HG03064 (cell line): ENCODE data around the gene ANO5.
"Not testable (repeated sequence)": the region's sequence is repeated elsewhere in the genome, so short reads cannot be mapped to it uniquely, and the experiment has no call there.

ENCODE experiments used
- ATAC-seq: cut with Tn5 transposase; IDR thresholded peaks from one replicate; pipeline ENCODE4 v1.9.1; 2021; ENCODE audit warnings: low read depth; ENCODE audit not compliant: unreplicated experiment

The ANO5 gene

DNA sequence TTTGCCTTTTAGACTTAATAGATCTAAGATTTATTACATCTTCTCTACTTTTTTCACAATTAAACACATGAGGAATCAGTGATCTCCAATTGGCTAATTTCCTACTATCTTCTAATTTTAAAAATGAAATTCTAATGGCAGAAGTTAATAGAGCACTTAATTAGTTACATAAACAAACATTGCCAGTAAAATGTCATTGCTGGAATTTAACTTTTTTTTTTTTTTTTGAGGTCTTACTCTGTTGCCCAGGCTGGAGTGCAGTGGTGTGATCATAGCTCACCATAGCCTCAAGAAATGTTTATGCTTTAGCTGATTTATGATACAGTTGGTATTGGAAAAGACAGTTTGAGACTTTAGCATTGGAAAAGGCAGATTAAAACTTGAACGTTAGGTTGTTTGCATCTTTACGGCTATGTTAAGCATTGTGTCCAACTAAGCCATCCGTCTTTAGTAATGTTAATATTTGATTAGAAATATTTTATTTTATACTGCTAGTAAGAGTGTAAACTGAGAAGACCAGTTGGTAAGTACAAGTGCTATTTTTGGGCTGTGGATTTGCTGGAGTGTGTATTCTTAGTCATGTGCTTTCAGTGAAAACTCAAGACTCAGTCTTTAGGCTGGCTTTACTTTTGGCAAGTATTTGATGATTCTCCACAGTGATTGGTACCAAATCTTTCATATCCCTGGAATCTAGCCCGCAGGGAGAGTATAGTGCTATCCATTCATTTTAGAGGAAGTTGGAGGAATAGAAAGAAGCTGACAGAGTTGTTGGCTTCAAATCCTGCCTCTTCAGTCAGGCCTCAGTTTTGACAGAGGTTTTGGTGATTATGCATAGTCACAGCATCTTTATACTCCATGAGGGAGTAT lies 4.5 kb downstream of the ANO5 start:
- no peak for ATAC-seq

DNA sequence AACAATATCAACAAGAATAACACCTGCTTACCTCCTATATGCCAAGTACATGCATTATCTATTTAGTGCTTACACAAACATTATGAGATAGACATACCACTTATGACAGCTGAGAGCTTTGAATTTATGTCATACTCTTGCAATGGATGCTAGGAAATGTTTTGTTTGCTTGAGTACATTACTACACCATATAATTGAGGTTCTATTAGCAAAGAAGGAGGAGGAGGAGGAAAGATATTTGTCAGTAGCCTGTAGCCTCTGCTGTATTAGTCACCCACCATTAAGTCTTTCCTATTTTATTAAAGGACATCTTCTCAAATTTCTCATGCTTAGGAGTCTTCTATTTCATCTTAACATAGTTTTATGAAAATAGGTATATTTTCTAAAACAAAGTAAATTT lies 6.4 kb downstream of the ANO5 start:
- no peak for ATAC-seq

DNA sequence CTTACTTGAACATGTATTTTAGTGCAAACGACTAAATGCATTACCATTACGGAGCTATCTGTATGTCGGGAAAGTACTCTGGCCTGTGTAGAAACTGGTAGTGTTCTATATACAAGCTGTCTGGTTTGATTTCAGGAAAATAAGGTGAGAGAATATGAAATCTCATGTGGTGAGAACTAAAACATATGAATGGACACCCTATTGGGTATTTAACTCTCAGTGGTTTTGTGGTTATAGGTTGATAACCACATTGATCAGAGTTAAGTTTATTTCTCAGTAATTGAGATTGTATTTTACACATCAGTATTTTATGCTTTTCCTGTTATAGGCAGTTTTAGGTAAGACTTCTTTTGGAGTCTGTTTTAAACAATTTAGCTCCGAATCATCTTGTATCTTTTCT lies 10.4 kb downstream of the ANO5 start:
- no peak for ATAC-seq

DNA sequence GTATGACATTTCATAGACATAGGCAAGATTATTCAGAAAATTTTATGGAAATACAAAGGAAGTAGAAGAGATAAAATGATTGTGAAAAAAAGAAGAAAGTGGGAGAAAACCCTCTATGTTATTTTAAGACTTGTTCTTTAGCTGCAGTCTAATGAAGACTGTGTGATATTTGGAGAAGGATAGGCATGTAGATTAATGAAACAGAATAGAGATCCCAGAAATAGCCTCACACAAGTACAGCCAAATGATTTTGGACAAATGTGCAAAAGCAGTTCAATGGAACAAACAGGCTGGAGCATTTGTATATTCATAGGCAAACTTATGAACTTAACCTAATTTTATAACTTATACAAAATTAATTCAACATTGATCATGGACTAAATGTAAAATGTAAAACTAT lies 14.3 kb downstream of the ANO5 start:
- ATAC-seq, result no peak

DNA sequence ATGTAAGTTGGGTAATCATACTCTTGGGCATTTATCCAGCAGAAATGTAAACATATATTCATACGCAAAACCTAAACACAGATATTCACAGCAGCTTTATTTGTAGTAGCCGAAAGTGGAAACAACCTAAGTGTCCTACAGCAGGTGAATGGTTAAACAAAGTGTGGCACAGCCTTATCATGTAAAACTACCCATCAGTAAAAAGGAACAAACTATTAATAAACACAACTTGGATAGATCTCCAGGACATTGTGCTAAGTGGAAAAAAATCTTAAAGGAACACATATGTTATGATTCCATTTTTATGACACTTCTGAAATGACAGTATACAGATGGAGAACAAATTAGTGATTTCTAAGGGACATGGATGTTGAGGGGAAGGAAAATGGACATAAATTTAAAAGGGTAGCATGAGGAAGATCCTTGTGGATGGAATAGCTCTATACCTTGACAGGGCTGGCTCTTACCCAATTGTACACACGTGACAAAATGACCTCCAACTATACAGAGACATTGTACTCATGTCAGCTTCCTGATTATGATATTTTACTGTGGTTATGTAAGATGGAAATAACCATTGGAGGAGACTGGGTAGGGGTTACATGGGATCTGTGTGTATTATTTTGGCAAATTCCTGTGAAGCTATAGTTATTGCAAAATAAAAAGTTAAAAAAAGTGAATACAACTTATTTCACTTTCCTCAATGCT lies 15.4 kb downstream of the ANO5 start:
- ATAC-seq, result no peak

DNA sequence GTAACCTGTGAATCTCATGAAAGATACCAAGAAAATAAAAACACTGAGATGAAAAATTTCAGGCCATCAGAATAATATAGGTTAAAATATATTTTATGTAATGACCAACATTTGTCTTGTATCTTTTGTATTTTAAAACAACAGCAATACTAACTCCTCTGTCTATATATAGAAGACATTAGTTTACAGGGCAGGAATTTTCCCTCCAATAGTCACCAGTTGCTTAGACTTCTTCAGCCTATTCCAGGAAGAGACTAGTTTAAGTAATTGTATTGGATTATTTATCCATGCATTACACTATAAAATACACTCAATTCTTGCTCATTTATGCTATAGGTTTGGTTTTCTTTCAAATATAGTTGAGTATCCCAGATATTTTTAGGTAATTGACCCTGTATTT lies 24.1 kb downstream of the ANO5 start:
- ATAC-seq, result no peak

DNA sequence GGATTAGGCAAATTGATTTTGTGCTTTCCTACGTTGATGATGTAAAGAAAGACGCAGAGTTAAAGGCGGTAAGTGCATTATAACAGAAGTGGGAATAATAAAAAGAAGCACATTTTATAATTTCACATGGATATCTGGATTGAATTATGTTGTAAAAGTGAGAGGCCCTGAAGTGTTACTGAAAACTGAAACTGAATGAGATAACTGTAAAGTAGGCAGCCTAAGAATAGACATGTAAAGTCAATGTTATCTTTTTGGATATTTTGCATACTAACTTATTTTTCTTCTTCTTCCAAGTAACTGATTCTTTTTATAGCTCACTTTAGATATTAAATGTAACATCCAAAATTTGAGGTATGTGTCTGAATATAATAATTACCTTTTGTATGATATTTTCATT lies 28.3 kb downstream of the ANO5 start:
- ATAC-seq, result no peak

DNA sequence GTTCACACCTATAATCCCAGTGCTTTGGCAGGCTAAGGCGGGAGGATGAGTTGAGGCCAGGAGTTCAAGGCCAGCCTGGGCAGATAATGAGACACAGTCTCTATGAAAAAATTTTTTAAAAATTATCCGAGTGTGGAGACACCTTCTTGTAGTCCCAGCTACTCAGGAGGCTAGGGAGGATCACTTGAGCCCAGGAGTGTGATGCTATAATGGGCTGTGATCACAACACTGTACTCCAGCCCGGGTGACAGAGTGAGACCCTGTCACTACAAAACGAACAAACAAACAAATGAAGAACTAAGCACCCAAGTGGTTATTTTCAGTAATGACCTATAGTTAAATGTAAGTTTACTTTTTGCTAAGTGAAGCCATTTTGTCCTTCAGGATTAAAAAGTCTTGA lies 32.3 kb downstream of the ANO5 start:
- ATAC-seq, result no peak

DNA sequence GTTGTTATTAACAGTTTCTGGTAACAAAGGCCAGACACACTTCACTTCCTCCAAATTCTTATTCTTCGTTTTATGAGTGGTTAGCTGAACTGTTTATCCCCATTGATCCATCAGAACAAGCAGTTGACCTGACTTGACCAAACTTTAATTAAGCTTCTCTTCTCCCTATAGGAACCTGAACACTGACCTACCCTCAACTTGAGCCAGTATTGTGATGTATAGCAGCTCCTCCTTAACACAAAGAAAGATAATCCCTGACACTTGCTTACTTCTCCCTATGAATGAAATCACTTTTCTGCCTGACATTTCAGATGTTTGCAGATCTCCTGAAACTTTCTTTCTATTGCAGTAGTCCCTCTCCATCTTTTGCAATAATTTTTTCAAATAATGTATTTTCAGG lies 41.9 kb downstream of the ANO5 start:
- ATAC-seq, result no peak

DNA sequence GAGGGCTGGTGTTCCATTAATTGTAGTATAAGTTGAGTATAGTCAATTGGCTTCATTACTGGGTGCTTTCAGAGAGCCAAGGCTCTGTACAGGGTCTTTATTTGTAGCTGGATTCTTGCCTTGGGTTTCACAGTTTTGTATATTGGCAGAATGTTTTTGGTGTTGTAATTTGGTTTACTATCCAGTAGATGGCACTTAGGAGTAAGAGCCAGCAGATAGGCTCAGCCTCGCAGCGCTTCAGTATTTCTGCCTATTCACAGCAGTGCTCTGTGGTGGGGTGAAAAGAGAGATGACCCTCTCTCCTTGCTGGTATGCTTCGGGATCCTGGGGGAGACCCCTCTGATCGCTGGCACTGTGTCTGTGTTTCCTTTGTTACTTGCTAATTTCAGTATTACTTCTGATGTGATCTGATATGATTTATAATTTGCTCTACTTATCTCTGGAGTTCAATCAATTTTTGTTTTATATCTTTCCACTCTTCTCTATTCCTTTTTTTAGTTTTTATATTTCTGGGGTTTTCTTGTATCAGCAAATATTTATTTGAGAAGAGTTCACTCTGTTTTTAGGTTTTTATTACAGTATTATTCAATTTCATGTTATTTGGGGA lies 52.2 kb downstream of the ANO5 start:
- no peak for ATAC-seq

DNA sequence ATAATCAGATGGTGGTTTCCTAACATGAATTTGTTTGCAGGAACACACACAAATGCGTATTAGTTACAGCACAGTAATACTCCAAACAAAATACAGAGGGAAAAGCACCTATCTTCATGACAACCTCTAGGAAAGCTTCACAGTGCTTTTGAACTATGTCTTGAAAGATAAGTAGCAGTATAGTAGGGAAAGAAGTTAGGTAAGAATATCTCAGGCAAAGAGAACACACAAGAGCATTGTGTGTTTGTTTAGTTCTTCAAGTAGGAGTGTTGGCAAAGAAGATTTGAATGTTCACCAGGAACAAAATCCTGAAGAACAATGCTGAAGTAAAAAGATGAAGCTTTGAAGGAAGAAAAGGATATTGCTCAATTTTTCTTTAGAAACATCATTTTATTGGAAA lies 54.1 kb downstream of the ANO5 start:
- no peak for ATAC-seq

DNA sequence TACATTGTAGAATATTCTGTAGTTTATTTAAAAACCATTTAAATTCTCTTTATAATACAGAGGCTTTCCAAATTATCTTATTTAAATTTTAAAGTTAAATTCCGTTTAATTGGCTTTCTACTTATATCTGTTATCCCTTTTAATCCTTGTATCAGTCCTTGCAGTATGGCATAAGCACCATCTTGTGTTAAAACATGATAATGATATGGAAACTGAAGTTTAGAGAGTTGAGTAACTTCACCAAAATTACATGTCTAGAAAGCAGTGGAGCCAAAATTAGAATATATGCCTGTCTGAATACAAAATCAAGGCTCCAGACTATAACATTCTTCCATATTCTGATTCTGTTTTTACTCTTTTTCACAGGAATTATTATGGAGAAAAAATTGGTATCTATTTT lies 57.0 kb downstream of the ANO5 start:
- no peak for ATAC-seq

DNA sequence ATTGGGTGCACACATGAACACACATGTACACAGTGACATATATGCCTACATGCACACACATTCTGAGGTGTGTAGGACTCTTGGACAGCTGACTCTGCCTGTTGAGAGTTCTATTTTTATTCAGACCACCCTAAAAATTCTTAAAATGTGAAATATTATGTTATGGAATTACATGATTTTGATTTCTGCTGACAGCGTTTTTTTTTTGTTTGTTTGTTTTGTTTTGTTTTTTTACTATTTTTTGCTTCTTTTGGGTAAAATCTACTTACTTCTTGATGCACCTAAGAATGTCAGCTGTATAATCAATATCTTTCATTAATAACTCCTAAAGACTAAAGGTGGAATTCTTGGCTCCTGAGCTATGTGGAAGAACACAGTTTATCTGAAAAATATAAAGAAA lies 64.0 kb downstream of the ANO5 start:
- no peak for ATAC-seq

DNA sequence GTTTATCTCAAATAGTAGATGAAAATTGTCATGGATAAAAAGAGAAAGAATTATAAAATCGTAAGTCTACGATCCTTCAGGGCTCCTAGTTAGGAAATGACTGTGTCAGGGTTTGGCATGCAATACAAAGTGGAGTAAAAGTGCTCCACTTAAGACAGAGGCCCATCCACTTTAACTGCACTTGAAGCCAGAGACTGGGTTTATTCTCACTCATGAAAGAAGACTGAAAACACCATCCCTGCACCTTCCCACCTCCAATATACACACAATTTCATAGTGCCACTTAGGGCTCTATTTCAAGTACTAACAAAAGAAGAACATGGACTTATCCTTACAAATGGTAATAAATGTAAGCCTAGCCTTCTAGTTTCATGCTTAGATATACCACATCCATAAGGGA lies 70.7 kb downstream of the ANO5 start:
- no peak for ATAC-seq

DNA sequence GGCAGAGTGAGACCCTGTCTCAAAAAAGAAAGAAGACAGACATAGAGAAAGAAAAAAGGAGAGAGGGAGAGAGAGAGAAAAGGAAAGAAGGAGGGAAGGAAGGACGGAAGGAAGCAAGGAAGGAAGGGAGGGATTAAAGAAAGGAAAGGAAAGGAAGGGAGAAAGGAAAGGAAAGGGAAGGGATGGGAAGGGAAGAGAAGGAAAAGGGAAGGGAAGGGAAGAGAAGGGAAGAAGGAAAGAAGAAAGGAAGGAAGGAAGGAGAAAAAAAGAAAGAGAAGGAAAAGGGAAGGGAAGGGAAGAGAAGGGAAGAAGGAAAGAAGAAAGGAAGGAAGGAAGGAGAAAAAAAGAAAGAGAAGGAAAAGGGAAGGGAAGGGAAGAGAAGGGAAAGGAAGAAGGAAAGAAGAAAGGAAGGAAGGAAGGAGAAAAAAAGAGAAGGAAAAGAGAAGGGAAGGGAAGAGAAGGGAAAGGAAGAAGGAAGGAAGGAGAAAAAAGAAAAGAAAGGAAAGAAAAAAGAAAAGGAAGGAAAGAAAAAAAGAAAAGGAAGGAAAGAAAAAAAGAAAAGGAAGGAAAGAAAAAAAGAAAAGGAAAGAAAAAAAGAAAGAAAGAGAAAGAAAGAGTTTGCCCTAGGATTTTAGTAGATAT lies 76.2 kb downstream of the ANO5 start:
- ATAC-seq, result not testable (repeated sequence)

DNA sequence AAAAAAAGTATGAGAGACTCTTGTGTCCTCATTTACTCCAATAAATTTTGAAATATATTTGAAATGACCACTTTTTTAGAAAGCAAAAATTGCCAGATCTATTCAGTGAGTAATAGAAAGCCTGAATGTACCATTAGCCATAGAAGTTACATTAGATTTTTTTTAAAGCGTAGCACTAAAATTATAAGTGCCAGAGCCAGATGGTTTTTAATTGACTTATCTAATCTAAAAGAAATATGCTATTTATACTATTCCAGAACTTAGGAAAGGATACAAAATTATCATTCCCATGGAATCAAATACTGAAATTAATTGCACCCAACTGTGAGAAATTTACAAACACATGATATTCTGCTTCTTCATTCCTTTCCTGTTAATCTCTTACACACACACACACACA lies 80.9 kb downstream of the ANO5 start:
- ATAC-seq, result no peak

DNA sequence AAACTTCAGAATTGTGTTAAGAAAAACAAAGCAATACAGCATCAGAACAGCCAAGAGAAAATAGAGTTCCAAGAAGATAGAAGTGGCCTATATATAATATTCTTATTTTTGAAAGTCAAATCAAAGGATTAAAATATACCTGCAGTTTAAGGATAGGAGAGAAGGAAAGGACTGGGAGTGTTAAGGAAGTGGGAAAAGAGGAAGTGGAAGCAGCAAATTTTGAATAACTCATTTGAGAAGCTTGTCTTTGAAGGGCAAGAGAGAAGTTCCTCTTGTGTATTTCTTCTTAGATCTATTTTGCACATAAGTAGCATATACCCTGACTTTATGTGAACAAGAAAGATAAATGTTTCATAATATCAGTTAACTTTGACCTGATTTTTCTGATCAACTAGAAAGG lies 82.7 kb downstream of the ANO5 start:
- no peak for ATAC-seq

DNA sequence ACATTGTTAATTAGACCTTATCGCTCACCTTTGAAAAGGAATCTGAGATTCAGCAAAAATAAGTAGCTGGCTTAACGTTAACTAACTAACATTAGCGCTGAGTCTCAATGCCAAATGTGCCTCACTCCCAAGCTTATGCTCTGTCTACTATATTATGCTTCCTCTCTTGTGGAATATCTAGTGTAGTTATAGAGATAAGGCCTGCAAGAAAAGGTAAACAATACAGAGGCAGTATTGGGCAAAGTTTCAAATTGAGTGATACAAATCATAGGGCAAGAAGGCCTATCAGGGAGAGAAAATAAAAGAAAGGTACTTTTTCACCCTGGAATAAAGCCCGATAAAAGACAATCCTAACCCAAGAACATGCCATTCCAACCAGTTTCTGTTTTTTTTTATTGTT lies 83.7 kb downstream of the ANO5 start:
- ATAC-seq, result no peak

DNA sequence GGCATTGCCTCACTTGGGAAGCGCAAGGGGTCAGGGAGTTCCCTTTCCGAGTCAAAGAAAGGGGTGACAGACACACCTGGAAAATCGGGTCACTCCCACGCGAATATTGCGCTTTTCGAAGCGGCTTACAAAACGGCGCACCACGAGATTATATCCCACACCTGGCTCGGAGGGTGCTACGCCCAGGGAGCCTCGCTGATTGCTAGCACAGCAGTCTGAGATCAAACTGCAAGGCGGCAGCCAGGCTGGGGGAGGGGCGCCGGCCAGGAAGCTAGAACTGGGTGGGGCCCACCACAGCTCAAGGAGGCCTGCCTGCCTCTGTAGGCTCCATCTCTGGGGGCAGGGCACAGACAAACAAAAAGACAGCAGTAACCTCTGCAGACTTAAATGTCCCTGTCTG lies 92.1 kb downstream of the ANO5 start:
- ATAC-seq, result not testable (repeated sequence)

DNA sequence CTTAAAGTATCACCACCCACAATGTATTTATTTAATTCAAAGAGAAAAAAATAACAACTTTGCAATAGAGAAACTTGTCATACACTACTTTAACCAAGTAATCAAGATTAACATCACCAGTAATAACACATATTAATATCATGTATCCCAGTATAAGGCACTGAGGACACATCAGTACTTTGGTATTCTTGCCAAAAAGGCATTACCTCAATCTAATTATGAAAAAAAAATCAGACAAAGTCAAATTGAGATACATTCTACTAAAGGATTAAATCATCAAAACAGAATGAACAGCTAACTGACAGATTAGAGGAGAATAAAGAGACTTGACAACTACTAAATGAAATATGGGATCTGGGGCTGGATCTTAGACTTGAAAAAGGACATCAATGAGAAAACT lies 109.5 kb downstream of the ANO5 start:
- ATAC-seq, result no peak

DNA sequence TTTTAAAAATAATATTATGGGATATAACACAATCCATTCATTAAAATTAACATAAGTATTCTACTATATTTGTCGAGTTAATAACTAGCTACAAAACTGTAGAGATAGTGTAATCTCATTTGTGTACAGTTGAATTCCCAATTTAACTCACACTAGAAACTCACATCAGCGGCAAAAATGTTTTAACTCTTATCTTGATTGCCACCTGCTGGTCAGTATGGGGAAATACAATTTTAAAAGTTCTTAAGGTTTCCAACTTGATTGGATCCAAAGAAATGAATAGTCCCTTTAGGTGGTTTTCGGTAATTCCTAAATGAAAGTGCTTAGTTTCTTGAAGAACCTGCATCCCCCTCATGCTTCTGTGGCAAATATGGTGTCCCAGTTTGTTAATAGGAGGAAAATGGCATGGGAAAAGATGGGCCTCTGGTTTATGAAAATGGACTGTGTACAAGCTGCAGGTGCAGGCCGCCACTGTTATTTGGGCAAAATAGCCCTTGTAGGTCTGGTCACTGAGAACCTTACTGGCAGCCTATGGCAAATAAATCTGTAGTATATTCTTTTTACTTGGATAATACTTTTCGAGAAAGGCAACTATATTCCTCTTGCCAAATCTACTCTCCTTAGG lies 111.6 kb downstream of the ANO5 start:
- no peak for ATAC-seq
